Osteoblast (primary cell): ENCODE results near the gene ALAS2. TPM values are rescaled to one million over a fixed set of nuclear protein-coding genes. Genes with fewer than 3 reads are reported as not detected.
"Not testable (repeated sequence)": the region's sequence is repeated elsewhere in the genome, so short reads cannot be mapped to it uniquely, and the experiment has no call there.

ENCODE experiments used
- DNase-seq: peaks from one replicate; pipeline ENCODE4 v3.0.0; 2011; ENCODE audit warnings: low spot score, mixed read lengths; ENCODE audit not compliant: insufficient read length; ENCODE audit errors: missing footprints
- H2AFZ ChIP-seq: 2 replicates; pipeline ENCODE4 v1.6.0; 2011; ENCODE audit warnings: mild to moderate bottlenecking, low read length
- H3K27ac ChIP-seq: 2 replicates; pipeline ENCODE4 v1.5.1; 2011; ENCODE audit warnings: mild to moderate bottlenecking, low read depth, low read length, moderate library complexity
- H3K27me3 ChIP-seq: 2 replicates; pipeline ENCODE4 v1.6.0; 2012; ENCODE audit warnings: mild to moderate bottlenecking, control low read depth, inconsistent platforms, low read length, moderate library complexity; ENCODE audit not compliant: insufficient read depth
- H3K36me3 ChIP-seq: 2 replicates; pipeline ENCODE4 v1.5.1; 2011; ENCODE audit warnings: mild to moderate bottlenecking, low read length, control low read depth, moderate library complexity; ENCODE audit not compliant: insufficient read depth
- H3K4me1 ChIP-seq: 2 replicates; pipeline ENCODE4 v1.5.1; 2011; ENCODE audit warnings: mild to moderate bottlenecking, low read length, control low read depth, moderate library complexity; ENCODE audit not compliant: insufficient read depth
- H3K4me2 ChIP-seq: 2 replicates; pipeline ENCODE4 v1.6.0; 2011; ENCODE audit warnings: mild to moderate bottlenecking, low read length; ENCODE audit not compliant: insufficient read depth
- H3K4me3 ChIP-seq: fragments of 200-600 bp; sonication (generic); 3 replicates; pipeline ENCODE4 v1.5.1; 2012; ENCODE audit warnings: mild to moderate bottlenecking, low read length, inconsistent platforms; ENCODE audit not compliant: insufficient read depth
- H3K79me2 ChIP-seq: 2 replicates; pipeline ENCODE4 v1.6.0; 2012; ENCODE audit warnings: mild to moderate bottlenecking, low read length, control low read depth, inconsistent platforms; ENCODE audit not compliant: insufficient read depth
- H3K9me3 ChIP-seq: 2 replicates; pipeline ENCODE4 v1.5.1; 2011; ENCODE audit warnings: low read depth, low read length, control low read depth
- H4K20me1 ChIP-seq: 2 replicates; pipeline ENCODE4 v1.6.0; 2012; ENCODE audit warnings: mild to moderate bottlenecking, low read length, control low read depth; ENCODE audit not compliant: insufficient read depth
- CTCF ChIP-seq: IDR thresholded peaks from 2 replicates; pipeline ENCODE4 v1.5.1; 2011; ENCODE audit warnings: mild to moderate bottlenecking, low read depth, low read length, moderate library complexity; ENCODE audit errors: extremely low read depth
- total RNA-seq: library from RNA; depleted of rRNA; stranded (reverse); fragments of >200 nt; gene quantifications from 2 replicates; pipeline ENCODE4 v1.2.3, GENCODE V29; 2012

The ALAS2 gene
- total RNA-seq: not detected in 2 replicates

GRCh38 chrX:55030271-55031205 is at the start of gene ALAS2:
Gene ALAS2, minus strand, starts transcription at chrX:55030977. Its CDS starts 4,977 bp downstream, at chrX:55026000.
- Histone ChIP-seq H4K20me1 (no peaks in the 10 kb centered on the region), H3K4me3 (no peak within 1 kb of the TSS), H3K4me2 (no peak within 1 kb of the TSS), H3K36me3 (no peaks in the 10 kb centered on the region), H3K27ac (no peak within 1 kb of the TSS), H2AFZ (no peak within 1 kb of the TSS), H3K79me2 (no peaks in the 10 kb centered on the region), H3K27me3 (no peaks in the 10 kb centered on the region), H3K4me1 (no peaks in the 10 kb centered on the region), H3K9me3 (no peaks in the 10 kb centered on the region)
- no peak for DNase-seq
- TF ChIP-seq CTCF: no peak

GRCh38 chrX:55074851-55075467 is 44.2 kb upstream of the ALAS2 start, which contains the start of gene PAGE2B:
Gene PAGE2B, plus strand, starts transcription at chrX:55075030. Its CDS starts 1,012 bp downstream, at chrX:55076042.
- no peaks in the 10 kb centered on the region for H3K36me3 ChIP-seq
- H3K4me1 ChIP-seq: no peaks in the 10 kb centered on the region
- TF ChIP-seq CTCF: no peak
- H3K27ac ChIP-seq: no peak within 1 kb of the TSS
- H3K4me2 ChIP-seq: no peak within 1 kb of the TSS
- H3K27me3 ChIP-seq: no peaks in the 10 kb centered on the region
- DNase-seq: no peak
- no peaks in the 10 kb centered on the region for H3K79me2 ChIP-seq
- H3K9me3 ChIP-seq: no peaks in the 10 kb centered on the region
- H3K4me3 ChIP-seq: no peak within 1 kb of the TSS
- H2AFZ ChIP-seq: no peak within 1 kb of the TSS
- no peaks in the 10 kb centered on the region for H4K20me1 ChIP-seq

GRCh38 chrX:55072286-55072685 is 41.5 kb upstream of the ALAS2 start:
- no peak overlapping the region for H3K4me2 ChIP-seq
- no peaks in the 10 kb centered on the region for H3K27me3 ChIP-seq
- no peak for TF ChIP-seq CTCF
- no peak overlapping the region for H2AFZ ChIP-seq
- no peaks in the 10 kb centered on the region for H3K9me3 ChIP-seq
- no peak for DNase-seq
- H3K36me3 ChIP-seq: no peaks in the 10 kb centered on the region
- no peak overlapping the region for H3K4me3 ChIP-seq
- no peaks in the 10 kb centered on the region for H3K79me2 ChIP-seq
- H3K27ac ChIP-seq: no peak overlapping the region
- no peaks in the 10 kb centered on the region for H3K4me1 ChIP-seq
- no peaks in the 10 kb centered on the region for H4K20me1 ChIP-seq

GRCh38 chrX:55067180-55067579 is 36.4 kb upstream of the ALAS2 start:
- H4K20me1 ChIP-seq, H3K27me3 ChIP-seq, H3K4me1 ChIP-seq, H3K27ac ChIP-seq, H3K4me3 ChIP-seq, H3K36me3 ChIP-seq, H2AFZ ChIP-seq, H3K4me2 ChIP-seq, DNase-seq, H3K9me3 ChIP-seq, H3K79me2 ChIP-seq: not testable (repeated sequence)
